Measurements from ENCODE around the gene PIK3CD.
"Not testable (repeated sequence)": the region's sequence is repeated elsewhere in the genome, so short reads cannot be mapped to it uniquely, and the experiment has no call there.

Gene PIK3CD

DNA sequence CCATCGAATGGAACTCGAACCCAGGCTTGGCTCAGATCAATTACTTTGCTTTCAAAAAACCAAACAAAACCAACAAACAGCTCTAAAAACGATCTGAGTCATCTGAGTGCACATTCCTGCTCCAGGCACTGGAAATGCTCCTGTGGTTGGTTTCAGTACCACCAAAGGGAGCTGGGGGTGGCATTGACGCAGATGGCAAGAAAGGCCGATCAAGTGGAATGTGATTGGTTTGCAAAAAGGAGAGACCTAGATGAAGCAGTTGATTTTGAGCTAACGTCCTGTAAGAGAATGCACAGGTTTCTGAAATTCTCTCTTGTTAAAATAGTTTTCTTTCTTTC lies 39.5 kb downstream of the PIK3CD start:
- DNase-seq, result no peak

GRCh38 chr1:9691691-9692090 lies 40.2 kb downstream of the PIK3CD start:
- DNase-seq, result no peak

DNA sequence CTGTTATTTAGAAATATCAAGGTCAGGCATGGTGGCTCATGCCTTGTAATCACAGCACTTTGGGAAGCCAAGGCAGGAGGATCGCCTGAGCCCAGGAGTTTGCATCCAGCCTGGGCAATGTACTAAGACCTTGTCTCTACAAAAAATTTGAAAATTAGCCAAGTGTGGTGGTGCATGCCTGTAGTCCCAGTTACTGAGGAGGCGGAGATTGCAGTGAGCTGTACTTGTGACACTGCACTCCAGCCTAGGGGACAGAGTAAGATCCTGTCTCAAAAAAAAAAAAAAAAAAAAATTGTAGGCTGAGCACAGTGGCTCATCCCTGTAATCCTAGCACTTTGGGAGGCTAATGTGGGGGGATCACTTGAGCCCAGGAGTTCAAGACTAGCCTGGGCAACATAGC lies 45.3 kb downstream of the PIK3CD start:
- no peak for DNase-seq

DNA sequence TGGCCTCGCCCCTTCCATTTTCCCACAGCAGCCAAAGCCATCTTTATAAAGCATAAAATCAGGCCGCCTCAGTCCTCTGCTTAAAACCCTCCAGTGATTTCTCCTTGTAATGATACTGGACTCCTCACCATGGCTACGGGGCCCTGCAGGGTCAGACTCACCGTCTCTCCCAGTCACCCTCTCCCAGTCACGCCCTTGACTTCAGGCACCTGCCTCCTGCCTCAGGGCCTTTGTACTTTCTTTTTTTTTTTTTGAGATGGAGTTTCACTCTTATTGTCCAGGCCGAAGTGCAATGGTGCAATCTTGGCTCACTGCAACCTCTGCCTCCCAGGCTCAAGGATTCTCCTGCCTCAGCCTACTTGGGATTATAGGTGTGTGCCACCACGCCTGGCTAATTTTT lies 47.8 kb downstream of the PIK3CD start:
- DNase-seq, result no peak

GRCh38 chr1:9700340-9700739 lies 48.8 kb downstream of the PIK3CD start:
- no peak for DNase-seq

DNA sequence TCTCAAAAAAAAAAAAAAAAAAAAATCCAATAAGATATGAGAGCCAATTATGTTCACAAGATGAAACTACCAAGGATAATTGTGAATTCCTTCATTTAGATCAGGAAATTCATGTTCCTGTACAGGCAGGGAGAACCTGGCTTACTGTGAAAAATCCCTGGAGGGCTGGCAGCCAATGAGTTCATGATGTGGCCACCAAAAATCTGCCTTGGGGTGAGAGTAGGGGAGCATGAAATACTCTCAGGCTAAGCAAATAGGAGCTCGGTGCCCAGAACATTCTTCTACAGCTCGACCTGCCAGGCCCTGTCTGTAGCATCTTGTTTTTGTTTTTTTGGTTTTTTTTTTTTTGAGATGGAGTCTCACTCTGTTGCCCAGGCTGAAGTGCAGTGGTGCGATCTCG lies 50.1 kb downstream of the PIK3CD start:
- no peak for DNase-seq

- no peak for DNase-seq
These were observed 51.6 kb downstream of the PIK3CD start for GRCh38 chr1:9703165-9703509.

- DNase-seq, result no peak
These were observed 52.1 kb downstream of the PIK3CD start for GRCh38 chr1:9703681-9704080.

- no peak for DNase-seq
These were observed 54.0 kb downstream of the PIK3CD start for GRCh38 chr1:9705337-9706093.

- DNase-seq, result no peak
These were observed 54.6 kb downstream of the PIK3CD start for GRCh38 chr1:9706178-9706577.

DNA sequence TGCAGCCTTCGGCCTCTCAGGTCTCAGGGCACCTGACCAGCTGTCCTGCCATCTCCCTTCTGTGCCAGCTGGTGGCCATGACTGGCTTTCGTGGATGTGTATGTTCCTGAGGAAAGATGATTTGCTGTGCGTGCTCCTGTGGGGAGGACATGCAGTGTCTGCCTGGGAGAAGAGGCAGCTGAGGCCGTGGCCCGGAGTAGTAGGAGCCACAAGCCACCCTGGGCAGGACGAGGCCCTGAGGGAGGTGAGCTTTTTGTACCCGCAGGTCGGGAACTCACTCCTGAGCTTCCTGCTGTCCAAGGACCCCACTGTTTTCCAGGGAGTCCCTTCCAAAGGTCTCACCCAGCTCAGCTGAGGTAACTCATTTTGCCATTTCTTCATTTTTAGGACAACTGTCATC lies 58.5 kb downstream of the PIK3CD start:
- DNase-seq, result no peak

DNA sequence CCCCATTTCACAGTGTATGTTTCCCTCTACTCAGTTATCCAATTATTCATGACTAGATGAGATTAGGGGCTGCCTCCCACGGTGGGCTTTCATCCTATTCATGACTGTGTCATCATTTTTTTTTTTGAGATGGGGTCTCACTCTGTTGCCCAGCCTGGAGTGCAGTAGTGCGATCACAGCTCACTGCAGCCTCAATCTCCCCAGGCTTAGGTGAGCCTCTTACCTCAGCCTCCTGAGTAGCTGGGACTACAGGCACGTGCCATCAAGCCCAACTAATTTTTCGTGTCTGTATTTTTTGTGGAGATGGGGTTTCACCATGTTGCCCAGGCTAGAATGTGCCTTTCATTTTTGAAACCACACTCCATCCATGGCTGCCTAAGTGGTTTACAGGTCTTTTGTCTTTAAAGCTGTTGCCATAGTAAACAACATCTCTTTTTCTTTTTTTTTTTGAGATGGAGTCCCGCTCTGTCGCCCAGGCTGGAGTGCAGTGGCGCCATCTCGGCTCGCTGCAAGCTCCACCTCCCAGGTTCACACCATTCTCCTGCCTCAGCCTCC lies 60.0 kb downstream of the PIK3CD start:
- DNase-seq, result no peak

GRCh38 chr1:9712767-9713166 lies 61.2 kb downstream of the PIK3CD start:
- not testable (repeated sequence) for DNase-seq

- no peak for DNase-seq
These were observed 62.8 kb downstream of the PIK3CD start for GRCh38 chr1:9714257-9714718.

GRCh38 chr1:9715536-9716226 lies 64.2 kb downstream of the PIK3CD start:
- no peak for DNase-seq

GRCh38 chr1:9716404-9717192 lies 65.1 kb downstream of the PIK3CD start:
- no peak for DNase-seq

- no peak for DNase-seq
These were observed 65.9 kb downstream of the PIK3CD start for GRCh38 chr1:9717193-9718005.

GRCh38 chr1:9718006-9718680 lies 66.6 kb downstream of the PIK3CD start:
- no peak for DNase-seq

DNA sequence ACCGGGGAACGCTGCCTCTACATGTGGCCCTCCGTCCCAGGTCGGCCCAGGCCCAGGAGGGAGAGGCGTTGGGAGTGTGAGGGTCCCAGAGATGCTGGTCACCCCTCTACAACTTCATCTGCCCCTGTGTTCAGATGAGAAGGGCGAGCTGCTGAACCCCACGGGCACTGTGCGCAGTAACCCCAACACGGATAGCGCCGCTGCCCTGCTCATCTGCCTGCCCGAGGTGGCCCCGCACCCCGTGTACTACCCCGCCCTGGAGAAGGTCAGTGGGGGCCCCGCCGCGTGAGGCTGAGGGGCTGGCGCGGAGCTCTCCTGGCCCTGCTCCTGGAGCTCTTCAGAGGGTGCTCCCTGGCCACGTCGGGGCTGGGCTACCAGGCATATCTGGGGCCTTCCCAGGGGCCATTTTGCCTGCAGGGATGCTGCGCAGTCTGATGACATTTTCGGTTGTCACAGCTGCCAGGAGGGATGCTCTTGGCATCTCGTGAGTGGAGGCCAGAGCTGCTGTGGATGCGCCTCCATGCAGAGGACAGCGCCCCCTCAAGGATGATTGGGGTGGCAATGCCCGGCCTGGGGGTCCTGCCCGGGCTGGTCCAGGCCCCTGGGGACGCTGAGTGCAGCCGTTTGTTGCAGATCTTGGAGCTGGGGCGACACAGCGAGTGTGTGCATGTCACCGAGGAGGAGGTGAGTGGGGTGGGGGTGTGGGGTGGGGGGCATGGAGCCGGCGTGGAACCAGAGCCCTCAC lies 68.6 kb downstream of the PIK3CD start:
- DNase-seq, result no peak

GRCh38 chr1:9720785-9721605 lies 69.5 kb downstream of the PIK3CD start:
- no peak for DNase-seq

Data from NCI-H2171 treated with DMSO at 0.1 percent for 48 hours (cell line).